ENCODE measurements around the gene FGF14. TPM values are rescaled to one million over a fixed set of nuclear protein-coding genes. Genes with fewer than 3 reads are reported as not detected.

FGF14 gene
- total and polyA plus RNA-seq, 2 donors (not counting 3 experiments of a cell fraction or from before 2014, with no cell fraction given), result not detected

- Histone ChIP-seq H3K4me1 (ENCODE audit: control insufficient read depth, extremely low read depth, insufficient read depth, low read length) (no peaks in the 10 kb centered on the region), H4K20me1 (replicated peaks; ENCODE audit: control insufficient read depth, extremely low read depth, insufficient read depth, low read length) (no peaks in the 10 kb centered on the region), H3K9ac (replicated peaks; ENCODE audit: extremely low read depth, insufficient read depth, low read length) (no peak overlapping the region), H3K4me3 (replicated peaks in 1 of 3; ENCODE audit: insufficient read depth in 1 of 3, low read depth in 1 of 3, low read length in 3 of 3) (no peak overlapping the region), H3K79me2 (ENCODE audit: control insufficient read depth, insufficient read depth, low read length) (no peaks in the 10 kb centered on the region), H3K9me1 (replicated peaks; ENCODE audit: control insufficient read depth, extremely low read depth, insufficient read depth, low read length) (no peaks in the 10 kb centered on the region), H3K27ac (ENCODE audit: insufficient read depth, low read depth, low read length) (no peak overlapping the region), H3K27me3 (ENCODE audit: control insufficient read depth in 2 of 2, insufficient read depth in 2 of 2, low read length in 2 of 2) (no peaks in the 10 kb centered on the region), H3K9me3 (replicated peaks; ENCODE audit: control insufficient read depth, insufficient read depth, low read length) (no peaks in the 10 kb centered on the region), H3K36me3 (ENCODE audit: control insufficient read depth in 2 of 2, extremely low read depth in 1 of 2, insufficient read depth in 2 of 2, low read length in 2 of 2) (no peaks in the 10 kb centered on the region), H2AFZ (ENCODE audit: low read depth, low read length) (no peak overlapping the region), H3K4me2 (ENCODE audit: insufficient read depth, low read length) (no peak overlapping the region)
- POLR2A ChIA-PET, result no interaction called here
- dilution Hi-C loops (cut with MboI; ENCODE audit: extremely low pct_ligation_motif_present, low sequenced_read_pairs), result no loop called here
- CTCF ChIA-PET, result no interaction called here
- no peak for FAIRE-seq
- no peak for TF ChIP-seq EZH2 (IDR thresholded peaks at IDR 0.05; ENCODE audit: borderline replicate concordance, low read depth, low read length, severe bottlenecking)
- no peak for TF ChIP-seq GATA2 (IDR thresholded peaks at IDR 0.05; ENCODE audit: insufficient read depth, insufficient read length, low read depth, low read length)
- TF ChIP-seq, protein P1, sequence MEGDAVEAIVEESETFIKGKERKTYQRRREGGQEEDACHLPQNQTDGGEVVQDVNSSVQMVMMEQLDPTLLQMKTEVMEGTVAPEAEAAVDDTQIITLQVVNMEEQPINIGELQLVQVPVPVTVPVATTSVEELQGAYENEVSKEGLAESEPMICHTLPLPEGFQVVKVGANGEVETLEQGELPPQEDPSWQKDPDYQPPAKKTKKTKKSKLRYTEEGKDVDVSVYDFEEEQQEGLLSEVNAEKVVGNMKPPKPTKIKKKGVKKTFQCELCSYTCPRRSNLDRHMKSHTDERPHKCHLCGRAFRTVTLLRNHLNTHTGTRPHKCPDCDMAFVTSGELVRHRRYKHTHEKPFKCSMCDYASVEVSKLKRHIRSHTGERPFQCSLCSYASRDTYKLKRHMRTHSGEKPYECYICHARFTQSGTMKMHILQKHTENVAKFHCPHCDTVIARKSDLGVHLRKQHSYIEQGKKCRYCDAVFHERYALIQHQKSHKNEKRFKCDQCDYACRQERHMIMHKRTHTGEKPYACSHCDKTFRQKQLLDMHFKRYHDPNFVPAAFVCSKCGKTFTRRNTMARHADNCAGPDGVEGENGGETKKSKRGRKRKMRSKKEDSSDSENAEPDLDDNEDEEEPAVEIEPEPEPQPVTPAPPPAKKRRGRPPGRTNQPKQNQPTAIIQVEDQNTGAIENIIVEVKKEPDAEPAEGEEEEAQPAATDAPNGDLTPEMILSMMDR (IDR thresholded peaks at IDR 0.05; ENCODE audit: extremely low read depth in 1 of 2, insufficient read depth in 1 of 2, low read depth in 1 of 2, low read length in 2 of 2), result no peak
- no peak for TF ChIP-seq JUN (IDR thresholded peaks at IDR 0.05; ENCODE audit: borderline replicate concordance, insufficient read depth, insufficient read length, low read depth)
- TF ChIP-seq, protein P2, sequence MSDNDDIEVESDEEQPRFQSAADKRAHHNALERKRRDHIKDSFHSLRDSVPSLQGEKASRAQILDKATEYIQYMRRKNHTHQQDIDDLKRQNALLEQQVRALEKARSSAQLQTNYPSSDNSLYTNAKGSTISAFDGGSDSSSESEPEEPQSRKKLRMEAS (IDR thresholded peaks at IDR 0.05; ENCODE audit: insufficient read depth, insufficient read length), result no peak
- no peak for TF ChIP-seq POLR2AphosphoS5 (IDR thresholded peaks at IDR 0.05; ENCODE audit: insufficient read depth, low read depth, low read length)
- TF ChIP-seq FOS (IDR thresholded peaks at IDR 0.05; ENCODE audit: borderline replicate concordance, insufficient read depth, low read length), result no peak
- no peak for TF ChIP-seq MYC (IDR thresholded peaks at IDR 0.05; ENCODE audit: low read depth, low read length)
- TF ChIP-seq POLR2A (IDR thresholded peaks at IDR 0.05; ENCODE audit: low read depth, low read length), result no peak
- DNase-seq (ENCODE audit: low read depth, low spot score), result no peak
- no TSS peak for BruUV-seq (replicated peaks)
- intact Hi-C loops (cut with micrococcal nuclease), result no loop called here
Observed at GRCh38 chr13:101930331-101930730, 471.5 kb downstream of the FGF14 start.
